GM19328 (cell line): ENCODE measurements around the gene RCCD1.
"Not testable (repeated sequence)": the region's sequence is repeated elsewhere in the genome, so short reads cannot be mapped to it uniquely, and the experiment has no call there.

ENCODE experiments used
- ATAC-seq: cut with Tn5 transposase; IDR thresholded peaks from one replicate; pipeline ENCODE4 v1.9.1; 2021; ENCODE audit warnings: mild to moderate bottlenecking, moderate library complexity; ENCODE audit not compliant: unreplicated experiment

RCCD1 gene

GRCh38 chr15:90918034-90918788 is 36.5 kb upstream of the RCCD1 start:
- no peak for ATAC-seq

- no peak for ATAC-seq
These were observed 35.8 kb upstream of the RCCD1 start for GRCh38 chr15:90918835-90919234.

- no peak for ATAC-seq
These were observed 32.8 kb upstream of the RCCD1 start for GRCh38 chr15:90921887-90922286.

- ATAC-seq, result not testable (repeated sequence)
These were observed 31.9 kb upstream of the RCCD1 start for GRCh38 chr15:90922712-90923322.

- peak; percentile 59 for ATAC-seq
These were observed 30.3 kb upstream of the RCCD1 start for GRCh38 chr15:90924375-90924774.

GRCh38 chr15:90926766-90927165 is 27.9 kb upstream of the RCCD1 start:
- not testable (repeated sequence) for ATAC-seq

GRCh38 chr15:90928106-90928505 is 26.6 kb upstream of the RCCD1 start:
- not testable (repeated sequence) for ATAC-seq

- ATAC-seq, result no peak
These were observed 25.3 kb upstream of the RCCD1 start for GRCh38 chr15:90929246-90930019.

- ATAC-seq, result no peak
These were observed 23.7 kb upstream of the RCCD1 start for GRCh38 chr15:90930861-90931574.

GRCh38 chr15:90931575-90931827 is 23.2 kb upstream of the RCCD1 start:
- ATAC-seq, result no peak

- ATAC-seq, result peak; percentile 39
These were observed 22.6 kb upstream of the RCCD1 start, which contains the start of gene HDDC3 for GRCh38 chr15:90931828-90932659. Gene HDDC3, minus strand, starts transcription at chr15:90932549. Its CDS starts 9 bp downstream, at chr15:90932540.

GRCh38 chr15:90932660-90932991 is 22.1 kb upstream of the RCCD1 start:
- ATAC-seq, result no peak

- ATAC-seq, result no peak
These were observed 21.4 kb upstream of the RCCD1 start for GRCh38 chr15:90933301-90933700.

GRCh38 chr15:90934256-90934948 is 20.3 kb upstream of the RCCD1 start:
- ATAC-seq, result no peak

- peak; percentile 62 for ATAC-seq
These were observed 19.5 kb upstream of the RCCD1 start, which contains the start of gene UNC45A for GRCh38 chr15:90934949-90935751. Gene UNC45A, plus strand, starts transcription at chr15:90935285. Its CDS starts 40 bp downstream, at chr15:90935325.

GRCh38 chr15:90936823-90937222 is 17.9 kb upstream of the RCCD1 start:
- no peak for ATAC-seq

- no peak for ATAC-seq
These were observed 16.4 kb upstream of the RCCD1 start for GRCh38 chr15:90938261-90938660.

- no peak for ATAC-seq
These were observed 14.9 kb upstream of the RCCD1 start for GRCh38 chr15:90939756-90940155.

- ATAC-seq, result no peak
These were observed 13.6 kb upstream of the RCCD1 start for GRCh38 chr15:90941038-90941437.
